Measurements from ENCODE around the gene XXYLT1.

XXYLT1 gene

DNA sequence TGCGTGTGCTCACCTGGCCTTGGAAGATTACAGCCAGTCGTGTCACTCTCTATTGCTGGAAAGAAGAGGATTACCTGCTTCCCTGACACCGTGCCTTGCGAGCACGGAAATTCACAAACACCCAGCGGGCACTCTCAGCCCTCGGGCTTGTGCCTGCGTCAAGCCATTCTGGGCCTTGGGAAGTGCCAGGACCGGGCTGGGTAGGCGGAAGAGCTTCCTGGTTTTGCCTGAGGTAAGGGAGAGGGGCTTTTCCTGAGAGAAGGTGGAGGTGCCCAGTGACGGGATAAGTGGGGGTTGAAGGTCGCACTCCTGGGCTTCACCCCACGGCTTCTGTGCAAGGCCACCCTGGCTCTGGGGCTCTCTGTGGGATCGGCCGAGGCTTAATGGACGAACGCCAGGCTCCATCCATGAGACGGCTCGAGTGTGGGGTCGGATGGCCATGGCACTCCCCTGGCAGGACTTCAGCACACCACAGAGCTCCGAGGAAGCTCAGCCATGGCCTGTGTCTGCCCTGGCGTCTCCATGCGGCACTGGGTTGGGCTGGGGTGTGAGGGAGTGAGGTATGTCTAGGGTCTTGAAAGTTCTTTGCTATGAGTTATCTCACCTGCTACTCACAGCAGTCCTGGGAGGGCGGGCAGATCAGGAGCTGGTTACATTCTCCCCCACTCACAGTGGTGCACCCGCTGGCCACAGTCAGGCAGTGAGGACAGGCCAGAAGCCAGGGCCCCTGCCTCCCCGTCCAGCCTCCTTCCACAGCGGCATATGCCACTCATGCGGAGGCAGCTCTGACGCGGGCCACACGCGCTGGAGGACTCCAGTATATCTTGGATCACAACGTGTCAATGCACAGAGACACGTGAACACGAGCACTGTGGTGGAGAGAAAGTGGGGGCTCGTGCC, 209.0 kb downstream of the XXYLT1 start:
- no peak overlapping the region for H2AK5ac ChIP-seq (ENCODE audit: low read length, severe bottlenecking)
- no peak overlapping the region for H3K4me2 ChIP-seq (ENCODE audit: low read length, poor library complexity, severe bottlenecking)
- peak overlapping the region in 1 of 2 experiments; percentile 3 for H3K4me3 ChIP-seq (ENCODE audit: insufficient read depth in 1 of 2, low read depth in 1 of 2, low read length in 2 of 2)
- H3K14ac ChIP-seq (ENCODE audit: low read length in 2 of 2), result peak overlapping the region in 1 of 2 experiments; percentile 49
- H3K23ac ChIP-seq (ENCODE audit: low read length in 2 of 2), result no peak overlapping the region
- peak overlapping the region; percentile 59 for H4K8ac ChIP-seq (ENCODE audit: low read length)
- DNase-seq, result no peak
- peaks cover 2% of the 10 kb centered on the region for H3K4me1 ChIP-seq (ENCODE audit: control insufficient read depth, insufficient read depth, low read depth, low read length)
- no peak overlapping the region for H3K9ac ChIP-seq (ENCODE audit: low read length)
- H2BK120ac ChIP-seq (ENCODE audit: low read depth, low read length), result no peak overlapping the region
- H3K27ac ChIP-seq (ENCODE audit: low read length, poor library complexity, severe bottlenecking), result no peak overlapping the region
- peak overlapping the region in 1 of 2 experiments; percentile 37 for H3K18ac ChIP-seq (ENCODE audit: low read depth in 1 of 2, low read length in 2 of 2)
- peaks cover 34 to 43% of the 10 kb centered on the region in 2 experiments for H3K27me3 ChIP-seq (ENCODE audit: control insufficient read depth in 1 of 2, insufficient read depth in 1 of 2, low read length in 2 of 2)
- no peaks in the 10 kb centered on the region for H3K79me1 ChIP-seq (replicated peaks; ENCODE audit: low read length, poor library complexity, severe bottlenecking)
- H4K91ac ChIP-seq (ENCODE audit: low read length), result no peak overlapping the region
- 95% methylated on average over 36 of the region's 36 CpGs for WGBS
- H3K36me3 ChIP-seq (ENCODE audit: control insufficient read depth in 1 of 2, insufficient read depth in 2 of 2, low read depth in 1 of 2, low read length in 2 of 2), result peaks cover 0 to 8% of the 10 kb centered on the region in 2 experiments
- H2BK15ac ChIP-seq (ENCODE audit: low read depth, poor library complexity, severe bottlenecking), result peak overlapping the region; percentile 3
- H2AFZ ChIP-seq (ENCODE audit: low read depth, low read length), result no peak overlapping the region
- H2BK12ac ChIP-seq (ENCODE audit: low read length in 2 of 2), result no peak overlapping the region
- no peaks in the 10 kb centered on the region for H3K9me3 ChIP-seq (ENCODE audit: control insufficient read depth, low read length)
- no peak overlapping the region for H2BK5ac ChIP-seq (ENCODE audit: low read depth, low read length, poor library complexity, severe bottlenecking)
- no peak overlapping the region for H3K4ac ChIP-seq (ENCODE audit: low read depth in 1 of 2, low read length in 2 of 2)

GRCh38 chr3:195060531-195061291, 210.2 kb downstream of the XXYLT1 start:
- Histone ChIP-seq H3K4me1 (ENCODE audit: control insufficient read depth, insufficient read depth, low read depth, low read length) (peaks cover 2% of the 10 kb centered on the region), H2BK15ac (ENCODE audit: low read depth, poor library complexity, severe bottlenecking) (no peak overlapping the region), H4K91ac (ENCODE audit: low read length) (no peak overlapping the region), H4K8ac (ENCODE audit: low read length) (no peak overlapping the region), H2AFZ (ENCODE audit: low read depth, low read length) (no peak overlapping the region), H3K79me1 (replicated peaks; ENCODE audit: low read length, poor library complexity, severe bottlenecking) (no peaks in the 10 kb centered on the region), H3K14ac (ENCODE audit: low read length in 2 of 2) (peak overlapping the region in 1 of 2 experiments; percentile 6), H3K23ac (ENCODE audit: low read length in 2 of 2) (no peak overlapping the region), H2BK12ac (ENCODE audit: low read length in 2 of 2) (no peak overlapping the region), H3K4me3 (ENCODE audit: insufficient read depth in 1 of 2, low read depth in 1 of 2, low read length in 2 of 2) (no peak overlapping the region), H3K27ac (ENCODE audit: low read length, poor library complexity, severe bottlenecking) (no peak overlapping the region), H3K18ac (ENCODE audit: low read depth in 1 of 2, low read length in 2 of 2) (peak overlapping the region in 1 of 2 experiments; percentile 25), H3K9me3 (ENCODE audit: control insufficient read depth, low read length) (no peaks in the 10 kb centered on the region), H2AK5ac (ENCODE audit: low read length, severe bottlenecking) (no peak overlapping the region), H3K36me3 (ENCODE audit: control insufficient read depth in 1 of 2, insufficient read depth in 2 of 2, low read depth in 1 of 2, low read length in 2 of 2) (no peaks in the 10 kb centered on the region), H2BK120ac (ENCODE audit: low read depth, low read length) (no peak overlapping the region), H3K4me2 (ENCODE audit: low read length, poor library complexity, severe bottlenecking) (no peak overlapping the region), H3K9ac (ENCODE audit: low read length) (no peak overlapping the region), H2BK5ac (ENCODE audit: low read depth, low read length, poor library complexity, severe bottlenecking) (no peak overlapping the region), H3K27me3 (ENCODE audit: control insufficient read depth in 1 of 2, insufficient read depth in 1 of 2, low read length in 2 of 2) (peaks cover 42 to 54% of the 10 kb centered on the region in 2 experiments), H3K4ac (ENCODE audit: low read depth in 1 of 2, low read length in 2 of 2) (no peak overlapping the region)
- WGBS, result 90% methylated on average over 18 of the region's 18 CpGs
- no peak for DNase-seq

- H3K23ac ChIP-seq (ENCODE audit: low read length in 2 of 2), result no peak overlapping the region
- H2AK5ac ChIP-seq (ENCODE audit: low read length, severe bottlenecking), result no peak overlapping the region
- no peak overlapping the region for H3K9ac ChIP-seq (ENCODE audit: low read length)
- H3K79me1 ChIP-seq (replicated peaks; ENCODE audit: low read length, poor library complexity, severe bottlenecking), result no peaks in the 10 kb centered on the region
- H2BK120ac ChIP-seq (ENCODE audit: low read depth, low read length), result no peak overlapping the region
- H2BK5ac ChIP-seq (ENCODE audit: low read depth, low read length, poor library complexity, severe bottlenecking), result no peak overlapping the region
- H4K91ac ChIP-seq (ENCODE audit: low read length), result no peak overlapping the region
- no peak overlapping the region for H3K27ac ChIP-seq (ENCODE audit: low read length, poor library complexity, severe bottlenecking)
- H3K4me3 ChIP-seq (ENCODE audit: insufficient read depth in 1 of 2, low read depth in 1 of 2, low read length in 2 of 2), result no peak overlapping the region
- H2AFZ ChIP-seq (ENCODE audit: low read depth, low read length), result no peak overlapping the region
- no peaks in the 10 kb centered on the region for H3K36me3 ChIP-seq (ENCODE audit: control insufficient read depth in 1 of 2, insufficient read depth in 2 of 2, low read depth in 1 of 2, low read length in 2 of 2)
- no peak overlapping the region for H4K8ac ChIP-seq (ENCODE audit: low read length)
- H3K14ac ChIP-seq (ENCODE audit: low read length in 2 of 2), result no peak overlapping the region
- no peak overlapping the region for H3K4me2 ChIP-seq (ENCODE audit: low read length, poor library complexity, severe bottlenecking)
- no peak overlapping the region for H2BK12ac ChIP-seq (ENCODE audit: low read length in 2 of 2)
- DNase-seq, result no peak
- no peaks in the 10 kb centered on the region for H3K9me3 ChIP-seq (ENCODE audit: control insufficient read depth, low read length)
- 88% methylated on average over 3 of the region's 3 CpGs for WGBS
- no peak overlapping the region for H3K4ac ChIP-seq (ENCODE audit: low read depth in 1 of 2, low read length in 2 of 2)
- H3K27me3 ChIP-seq (ENCODE audit: control insufficient read depth in 1 of 2, insufficient read depth in 1 of 2, low read length in 2 of 2), result peaks cover 44 to 54% of the 10 kb centered on the region in 2 experiments
- H2BK15ac ChIP-seq (ENCODE audit: low read depth, poor library complexity, severe bottlenecking), result no peak overlapping the region
- no peak overlapping the region for H3K18ac ChIP-seq (ENCODE audit: low read depth in 1 of 2, low read length in 2 of 2)
- H3K4me1 ChIP-seq (ENCODE audit: control insufficient read depth, insufficient read depth, low read depth, low read length), result peaks cover 2% of the 10 kb centered on the region
Observed at GRCh38 chr3:195060217-195060481, 210.8 kb downstream of the XXYLT1 start.
